Panc1 (cell line): Measurements from ENCODE around the gene RPS3. TPM values are rescaled to one million over a fixed set of nuclear protein-coding genes. Genes with fewer than 3 reads are reported as not detected.
A peak's percentile ranks its signal among the peaks of the same experiment; 100 is the strongest.

ENCODE experiments used
- ATAC-seq: fragments of 200-7000 bp; cut with Tn5 transposase; 2 replicates; pipeline ENCODE4 v1.9.1; 2020; ENCODE audit warnings: mild to moderate bottlenecking, moderate library complexity
- BruUV-seq: library from RNA; stranded (reverse); fragments of 400-500 nt; replicated peaks from 2 replicates; lab custom pipeline; 2021; lab: Mats Ljungman, UMichigan
- CTCF ChIA-PET: fragments of 300-600 bp; sonication (Branson Sonifier 250); formaldehyde crosslinking; loops from one replicate; lab custom pipeline; 2022; ENCODE audit warnings: antibody characterized with exemption; lab: Charles Lee
- POLR2A ChIA-PET: fragments of 300-600 bp; sonication (Branson Sonifier 250); formaldehyde crosslinking; loops from one replicate; lab custom pipeline; 2022; ENCODE audit warnings: antibody characterized with exemption; lab: Charles Lee
- DNase-seq: peaks from one replicate; pipeline ENCODE4 v3.0.0-alpha.2; 2010; ENCODE audit warnings: low read depth, low spot score
- H3K27ac ChIP-seq: 2 replicates; pipeline ENCODE4 v1.5.1; 2011; ENCODE audit warnings: mild to moderate bottlenecking, low read length, inconsistent platforms
- H3K27me3 ChIP-seq: fragments of 200-500 bp; sonication (Bioruptor generic); 2 replicates; pipeline ENCODE4 v1.6.0; 2014; ENCODE audit warnings: low read length, inconsistent platforms; ENCODE audit not compliant: control insufficient read depth, insufficient read depth
- H3K36me3 ChIP-seq: fragments of 200-500 bp; sonication (Bioruptor generic); 2 replicates; pipeline ENCODE4 v1.5.1; 2014; ENCODE audit warnings: inconsistent platforms, mild to moderate bottlenecking, low read length, moderate library complexity; ENCODE audit not compliant: control insufficient read depth, insufficient read depth
- H3K4me1 ChIP-seq: 2 replicates; pipeline ENCODE4 v1.5.1; 2011; ENCODE audit warnings: inconsistent platforms, mild to moderate bottlenecking, low read length, moderate library complexity; ENCODE audit not compliant: control insufficient read depth, insufficient read depth
- H3K4me3 ChIP-seq, 2 experiments: 2 replicates each; pipeline ENCODE4 v1.5.1; 2011 to 2012; ENCODE audit warnings: low read depth in 2 of 2, low read length in 2 of 2, mild to moderate bottlenecking in 2 of 2, inconsistent platforms in 1 of 2, moderate library complexity in 1 of 2
- H3K9me3 ChIP-seq: fragments of 200-500 bp; sonication (Bioruptor generic); 2 replicates; pipeline ENCODE4 v1.5.1; 2014; ENCODE audit warnings: low read depth, mild to moderate bottlenecking, inconsistent platforms, low read length, moderate library complexity; ENCODE audit not compliant: control insufficient read depth, insufficient read depth
- CTCF ChIP-seq: fragments of 450-650 bp; IDR thresholded peaks from 2 replicates; pipeline ENCODE4 v1.5.1; 2017; ENCODE audit warnings: mild to moderate bottlenecking
- POLR2AphosphoS5 ChIP-seq: IDR thresholded peaks from 2 replicates; pipeline ENCODE4 v1.6.1; 2012; ENCODE audit warnings: mild to moderate bottlenecking, low read depth, low read length, moderate library complexity
- REST ChIP-seq, 2 experiments: IDR thresholded peaks; 2 replicates each; pipeline ENCODE4 v1.6.1; 2011 to 2012; ENCODE audit warnings: low read depth in 2 of 2, control low read depth in 1 of 2, low read length in 1 of 2, mild to moderate bottlenecking in 1 of 2, moderate library complexity in 1 of 2; ENCODE audit not compliant: insufficient read depth in 1 of 2
- SIN3A ChIP-seq: IDR thresholded peaks from 2 replicates; pipeline ENCODE4 v1.6.1; 2012; ENCODE audit warnings: low read depth, mild to moderate bottlenecking, low read length, moderate library complexity, borderline replicate concordance; ENCODE audit not compliant: insufficient read depth
- TCF7L2 ChIP-seq: IDR thresholded peaks from 2 replicates; pipeline ENCODE4 v1.6.1; 2011; ENCODE audit warnings: mild to moderate bottlenecking, low read depth, low read length, inconsistent platforms
- in situ Hi-C: cut with HindIII; loops from 2 replicates; pipeline ENCODE4 v1.10.0; 2016; ENCODE audit warnings: low sequenced_read_pairs, low pct_unique_long_range_greater_than_20kb
- intact Hi-C: fragments of 100-400 bp; cut with micrococcal nuclease; formaldehyde crosslinking; loops from one replicate; pipeline ENCODE4 v1.10.0; 2022; ENCODE audit not compliant: unreplicated experiment
- total RNA-seq: library from RNA; stranded (reverse); gene quantifications from one replicate; pipeline ENCODE4 v1.2.1, GENCODE V29; 2021; ENCODE audit not compliant: unreplicated experiment

RPS3 gene
- total RNA-seq, 1 experiment from 2014 or later: 2,945 TPM

DNA sequence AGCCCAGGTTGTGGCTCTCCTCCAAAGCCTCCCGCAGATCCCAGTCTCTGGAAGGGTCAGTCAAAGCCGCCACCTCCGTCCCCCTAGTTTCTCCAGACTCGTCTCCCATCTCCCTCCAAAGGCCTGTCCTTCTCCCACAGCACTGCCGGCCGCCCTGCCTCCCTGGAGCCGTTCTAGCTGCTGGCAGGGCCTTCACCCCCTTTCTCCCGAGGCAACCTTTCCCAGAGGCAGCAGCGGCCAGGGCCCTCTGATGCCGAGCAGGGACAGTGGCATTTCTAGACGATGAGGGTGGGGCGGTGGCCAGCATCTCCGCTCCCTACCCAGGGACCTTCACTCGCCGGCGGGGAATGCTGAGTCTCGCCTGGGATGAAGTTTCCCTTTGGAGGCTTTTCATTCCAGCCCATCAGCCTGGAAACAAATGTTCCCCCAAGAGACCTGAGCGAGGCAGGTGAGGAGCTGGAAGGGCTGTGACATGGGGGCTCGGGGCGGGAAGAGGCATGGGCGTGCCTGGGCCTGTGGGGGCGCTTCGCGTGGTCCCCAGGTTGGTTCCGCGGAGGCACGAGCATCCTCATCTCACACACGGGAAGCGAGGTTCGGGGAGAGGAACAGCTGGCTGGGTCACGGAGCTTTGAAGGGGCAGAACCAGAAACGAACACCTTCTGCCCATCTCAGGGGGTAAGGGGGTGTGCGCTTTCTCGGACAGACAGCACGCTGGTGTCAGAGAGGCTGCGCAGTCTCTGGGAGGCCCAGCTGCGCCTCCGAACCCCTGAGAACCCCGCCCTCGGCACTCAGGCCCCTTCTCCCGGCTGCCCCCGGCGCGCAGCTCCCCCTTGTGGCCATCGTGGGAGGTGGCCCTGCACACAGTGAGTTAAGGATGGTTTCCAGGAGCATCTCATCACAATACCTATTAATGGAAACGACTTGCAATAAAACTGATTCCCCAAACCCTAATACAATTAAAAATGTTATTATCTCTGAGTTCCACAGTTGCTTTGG is 51.8 kb downstream of the RPS3 start:
- no TSS peak for BruUV-seq
- peak; percentile 95 for TF ChIP-seq CTCF
- no peak for TF ChIP-seq REST (IDR thresholded peaks at IDR 0.05; ENCODE audit: insufficient read depth in 1 of 2, low read depth in 2 of 2, low read length in 1 of 2)
- TF ChIP-seq TCF7L2: no peak
- TF ChIP-seq SIN3A: no peak
- TF ChIP-seq POLR2AphosphoS5: no peak
- H3K27ac ChIP-seq: no peak overlapping the region
- H3K9me3 ChIP-seq: no peaks in the 10 kb centered on the region
- H3K4me3 ChIP-seq: no peak overlapping the region
- H3K4me1 ChIP-seq: no peaks in the 10 kb centered on the region
- DNase-seq (no peak), ATAC-seq (0 out of 2 replicates have a peak, but pooled peaks have one; percentile 49)
- intact Hi-C loops: no loop called here
- ChIA-PET CTCF (interaction anchor here (0.6 to 0.7 kb wide), 3 partner anchors 11 to 59 kb away, joined by 3 read pairs; no protein-coding TSS in a partner anchor), POLR2A (no interaction called here)
- H3K36me3 ChIP-seq: no peaks in the 10 kb centered on the region
- H3K27me3 ChIP-seq: 0 out of 2 replicates have a peak, but pooled peaks cover 3% of the 10 kb centered on the region
- in situ Hi-C loops: no loop called here

- DNase-seq: no peak
- ChIA-PET CTCF (no interaction called here), POLR2A (interaction anchor here (0.7 kb wide), 1 partner anchor 252 kb away, joined by 3 read pairs; no protein-coding TSS in a partner anchor)
- Histone ChIP-seq H3K9me3 (no peaks in the 10 kb centered on the region), H3K4me3 (no peak overlapping the region), H3K4me1 (no peaks in the 10 kb centered on the region), H3K27ac (no peak overlapping the region), H3K27me3 (0 out of 2 replicates have a peak, but pooled peaks cover 3% of the 10 kb centered on the region), H3K36me3 (no peaks in the 10 kb centered on the region)
- TF ChIP-seq TCF7L2 (no peak), REST (IDR thresholded peaks at IDR 0.05; ENCODE audit: insufficient read depth in 1 of 2, low read depth in 2 of 2, low read length in 1 of 2) (no peak), SIN3A (no peak), CTCF (no peak), POLR2AphosphoS5 (no peak)
- no TSS peak for BruUV-seq
- no peak for ATAC-seq
- in situ Hi-C loops: no loop called here
- intact Hi-C loops: no loop called here
Observed at GRCh38 chr11:75453916-75454655, 54.8 kb downstream of the RPS3 start.
